HG03064 (cell line): ENCODE data around the gene GNB1L.
"Not testable (repeated sequence)": the region's sequence is repeated elsewhere in the genome, so short reads cannot be mapped to it uniquely, and the experiment has no call there.

Experiments used
- ATAC-seq: cut with Tn5 transposase; IDR thresholded peaks from one replicate; pipeline ENCODE4 v1.9.1; 2021; ENCODE audit warnings: low read depth; ENCODE audit not compliant: unreplicated experiment

The GNB1L gene

DNA sequence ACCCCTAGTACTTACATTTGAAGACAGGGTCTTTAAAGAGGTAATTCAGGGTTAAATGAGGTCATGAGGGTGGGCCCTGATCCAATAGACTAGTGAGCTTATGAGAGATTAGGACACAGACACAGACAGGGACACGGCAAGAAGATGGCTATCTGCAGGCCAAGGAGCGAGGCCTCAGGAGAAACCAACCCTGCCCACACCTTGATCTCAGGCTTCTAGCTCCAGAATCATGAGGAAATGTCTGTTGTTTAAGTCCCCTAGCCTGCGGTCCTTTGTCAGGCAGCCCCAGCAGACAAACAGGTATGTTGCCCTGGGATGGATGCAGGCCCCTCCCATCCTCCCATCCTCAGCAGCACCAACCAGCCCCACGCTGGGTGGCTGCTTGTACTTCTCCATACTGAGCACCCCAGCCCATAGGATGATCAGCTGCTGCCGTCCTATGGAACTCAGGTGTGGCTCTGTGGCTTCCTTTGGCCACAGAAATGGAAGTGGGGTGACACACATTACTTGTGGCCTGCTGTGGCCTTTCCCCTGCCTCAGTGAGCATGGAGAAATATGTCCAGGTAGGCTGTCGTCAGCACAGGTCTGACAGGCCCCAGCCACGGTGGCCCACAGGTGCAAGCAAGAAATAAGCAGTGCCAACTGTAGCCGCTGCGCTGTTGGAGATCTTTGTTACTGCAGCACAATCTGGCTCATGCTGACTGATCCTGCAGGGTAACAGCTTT lies 7.9 kb downstream of the GNB1L start:
- ATAC-seq, result no peak

GRCh38 chr22:19845054-19845722 lies 9.5 kb downstream of the GNB1L start:
- no peak for ATAC-seq

- ATAC-seq, result no peak
Observed at GRCh38 chr22:19844377-19845053, 10.2 kb downstream of the GNB1L start.

DNA sequence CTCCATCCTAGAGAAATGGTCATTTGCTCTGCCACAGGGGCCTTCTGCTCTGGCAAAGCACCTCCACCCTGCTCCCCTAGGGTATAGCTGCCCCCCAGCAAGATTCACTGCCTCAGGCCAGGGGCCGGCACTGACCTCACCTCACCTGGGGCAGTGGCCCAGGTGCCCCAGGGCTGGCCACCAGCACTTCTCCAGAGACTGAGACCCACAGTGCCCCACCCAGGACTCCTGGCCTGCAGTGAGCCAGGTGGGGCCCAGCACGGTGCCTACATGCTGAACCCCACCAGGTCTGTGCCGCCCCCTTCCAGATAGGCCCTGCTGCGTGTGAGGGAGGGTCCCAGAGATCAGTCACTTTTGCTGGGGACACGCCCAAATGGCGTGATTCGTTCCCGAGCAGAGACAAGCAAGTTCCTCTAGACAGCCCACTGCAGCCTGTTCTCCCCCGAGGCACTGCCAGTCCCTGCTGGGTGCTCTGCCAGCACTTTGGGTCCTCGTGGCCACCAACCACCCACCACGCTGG lies 10.8 kb downstream of the GNB1L start:
- ATAC-seq, result no peak

DNA sequence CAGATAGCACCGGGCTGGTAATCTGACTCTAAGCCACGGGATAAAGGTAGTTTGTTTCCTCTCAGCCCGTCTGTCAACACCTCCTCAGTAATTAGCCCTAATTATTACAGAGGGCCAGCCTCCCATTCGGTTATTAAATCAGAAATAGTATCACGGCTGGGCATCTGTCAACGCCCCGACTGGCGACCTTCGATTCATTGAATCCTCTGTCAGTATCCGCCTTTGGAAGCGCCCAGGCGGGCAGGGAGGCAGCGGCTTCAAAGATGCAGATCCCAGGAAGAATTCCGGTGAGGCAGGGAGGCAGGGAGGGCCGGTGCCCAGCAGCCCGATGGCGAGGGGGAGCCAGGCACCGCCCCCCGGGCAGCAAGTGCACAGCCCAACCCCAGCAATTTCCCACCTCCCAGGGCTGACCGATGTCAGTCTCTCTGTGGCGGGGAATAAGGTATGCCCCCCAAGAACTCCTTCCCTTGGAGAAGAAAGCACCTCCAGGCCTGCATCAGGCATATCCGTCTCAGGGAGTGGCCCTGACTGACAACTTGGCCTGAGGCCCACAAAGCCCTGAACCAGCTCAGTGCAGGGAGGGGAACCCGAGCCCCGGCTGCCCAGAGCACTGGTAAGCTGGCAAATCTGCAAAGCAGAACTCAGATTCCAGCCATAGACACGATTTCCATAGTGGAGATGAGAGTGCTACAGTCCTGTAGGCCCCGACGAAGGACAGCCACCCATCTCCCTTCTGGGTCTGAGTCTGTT lies 11.4 kb downstream of the GNB1L start:
- ATAC-seq, result no peak

GRCh38 chr22:19842393-19843106 lies 12.1 kb downstream of the GNB1L start:
- no peak for ATAC-seq

GRCh38 chr22:19841641-19842392 lies 12.9 kb downstream of the GNB1L start:
- ATAC-seq, result no peak

DNA sequence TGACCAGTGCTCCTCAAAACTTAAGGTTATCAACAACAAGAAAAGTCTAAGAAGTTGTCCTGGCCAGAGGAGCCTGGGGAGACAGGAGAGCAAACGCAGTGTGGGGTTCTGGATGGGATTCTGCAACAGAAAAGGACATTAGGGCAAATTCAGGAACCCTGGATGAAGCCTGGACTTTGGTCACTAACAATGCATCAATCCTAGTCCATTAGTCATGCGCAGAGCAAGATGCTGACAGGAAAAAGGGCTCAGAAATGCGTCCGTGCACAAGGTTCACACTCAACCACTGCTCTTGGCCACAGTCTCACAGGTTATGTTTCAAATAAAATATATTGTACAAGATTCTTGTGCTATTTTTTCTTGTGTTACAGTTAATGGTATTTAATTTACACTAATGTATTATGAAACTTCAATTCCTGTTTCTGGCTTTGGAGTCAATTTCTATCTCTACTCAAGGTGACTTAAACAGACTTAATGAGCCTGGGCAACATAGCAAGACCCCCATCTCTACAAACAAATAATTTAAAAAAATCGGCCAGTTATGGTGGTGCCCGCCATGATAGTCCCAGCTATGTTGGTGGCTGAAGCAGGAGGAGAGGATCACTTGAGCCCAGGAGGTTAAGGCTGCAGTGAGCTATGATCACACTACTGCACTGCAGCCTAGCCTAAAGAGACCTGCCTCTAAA lies 13.6 kb downstream of the GNB1L start:
- no peak for ATAC-seq

GRCh38 chr22:19840059-19840458 lies 14.6 kb downstream of the GNB1L start:
- no peak for ATAC-seq

DNA sequence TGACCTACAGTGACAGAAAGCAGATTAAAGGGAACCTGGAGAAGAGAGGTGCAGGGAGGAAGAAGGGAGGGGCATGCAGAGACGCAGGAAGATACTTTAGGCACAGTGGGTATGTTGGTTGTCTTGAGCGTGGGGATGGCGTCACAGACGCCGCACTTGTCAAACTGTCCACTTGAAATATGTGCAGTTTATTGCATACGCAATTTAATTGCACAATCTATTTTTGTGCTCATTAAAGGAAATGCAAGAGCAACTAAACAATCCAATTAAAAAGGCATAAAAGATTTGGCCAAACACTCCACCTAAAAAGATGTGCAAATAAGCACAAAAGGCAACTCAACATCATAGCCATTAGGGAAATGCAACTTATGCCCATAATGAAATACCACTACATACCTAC lies 16.8 kb downstream of the GNB1L start:
- no peak for ATAC-seq

- ATAC-seq, result no peak
Observed at GRCh38 chr22:19836512-19836911, 18.2 kb downstream of the GNB1L start.

DNA sequence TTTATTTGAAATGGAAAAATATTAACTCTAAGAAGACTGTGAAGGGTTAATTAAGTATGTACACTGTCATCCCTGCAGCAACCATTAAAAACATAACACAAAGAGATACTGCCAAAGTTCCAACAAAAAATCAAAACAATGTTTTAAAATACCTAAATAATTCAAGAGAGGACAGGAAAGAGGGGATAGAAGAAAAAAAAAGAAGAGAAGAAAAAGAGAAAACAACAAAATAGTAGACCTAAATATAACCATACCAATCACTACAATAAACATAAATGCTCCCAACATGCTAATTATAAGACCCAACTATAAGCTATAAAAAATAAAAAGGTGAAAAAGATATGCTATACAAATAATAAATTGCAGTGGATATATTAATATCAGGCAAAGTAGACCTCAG lies 20.1 kb downstream of the GNB1L start:
- no peak for ATAC-seq

DNA sequence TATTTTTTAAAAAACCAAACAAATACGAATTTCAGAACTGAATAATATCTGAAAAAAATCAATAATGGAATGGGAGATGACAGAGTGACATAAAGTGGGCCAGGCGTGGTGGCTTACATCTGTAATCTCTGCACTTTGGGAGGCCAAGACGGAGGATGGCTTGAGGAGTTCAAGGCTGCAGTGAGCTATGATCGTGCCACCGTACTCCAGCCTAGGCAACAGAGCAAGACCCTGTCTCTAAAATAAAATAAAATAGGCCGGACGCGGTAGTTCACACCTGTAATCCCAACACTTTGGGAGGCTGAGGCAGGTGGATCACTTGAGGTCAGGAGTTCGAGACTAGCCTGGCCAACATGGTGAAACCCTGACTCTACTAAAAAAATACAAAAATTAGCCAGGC lies 21.3 kb downstream of the GNB1L start:
- not testable (repeated sequence) for ATAC-seq

DNA sequence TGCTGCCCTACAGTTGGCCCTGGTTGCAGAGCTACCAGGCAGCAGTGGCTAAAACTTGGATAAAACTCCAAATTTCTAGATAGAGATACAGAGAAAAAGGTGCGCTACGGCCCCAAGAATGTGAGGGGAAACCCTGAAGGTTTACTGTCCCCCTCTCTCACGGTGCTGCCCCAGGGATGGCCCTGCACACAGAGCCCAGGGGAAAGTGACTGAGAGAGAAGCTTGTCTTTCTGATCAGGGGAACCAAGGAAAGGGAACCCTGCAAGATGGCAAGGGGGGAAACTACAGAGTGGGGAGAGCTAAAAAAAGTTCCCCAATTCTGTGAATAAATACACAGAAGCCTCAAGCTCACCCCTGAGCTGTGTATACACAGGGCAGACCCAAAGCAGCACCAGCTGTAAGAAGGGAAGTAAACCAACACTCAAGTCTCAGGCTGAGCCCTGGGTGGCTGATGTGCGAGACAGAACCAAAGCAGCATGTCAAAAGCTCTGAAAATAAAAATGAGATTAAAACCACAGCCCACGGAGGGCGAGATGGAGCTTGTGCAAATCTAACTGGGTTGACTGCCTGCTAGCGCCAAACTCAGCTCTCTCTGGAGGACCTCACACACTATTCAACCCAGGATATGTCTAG lies 22.1 kb downstream of the GNB1L start:
- ATAC-seq, result no peak

DNA sequence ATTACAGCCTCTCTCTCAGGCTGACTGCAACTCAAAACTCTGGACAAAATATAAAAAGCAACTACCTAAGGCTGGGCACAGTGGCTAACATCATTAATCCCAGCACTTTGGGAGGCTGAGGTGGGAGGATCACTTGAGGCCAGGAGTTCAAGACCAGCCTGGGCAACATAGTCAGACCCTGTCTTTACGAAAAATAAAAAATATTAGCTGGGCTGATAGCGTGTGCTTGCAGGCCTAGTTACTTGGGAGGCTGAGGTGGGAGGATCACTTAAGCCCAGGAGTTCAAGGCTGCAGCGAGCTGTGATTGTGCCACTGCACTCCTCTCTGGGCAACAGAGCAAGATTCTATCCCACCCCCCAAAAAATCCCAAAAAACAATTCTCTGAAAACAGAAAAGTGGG lies 22.7 kb downstream of the GNB1L start:
- not testable (repeated sequence) for ATAC-seq

- no peak for ATAC-seq
Observed at GRCh38 chr22:19831016-19831415, 23.7 kb downstream of the GNB1L start.

- ATAC-seq, result no peak
Observed at GRCh38 chr22:19828035-19828401, 26.7 kb downstream of the GNB1L start.

- ATAC-seq, result no peak
Observed at GRCh38 chr22:19827341-19828034, 27.2 kb downstream of the GNB1L start.
